Transverse colon (tissue), 4 donors: ENCODE measurements around the gene SEM1. TPM values are rescaled to one million over a fixed set of nuclear protein-coding genes. Genes with fewer than 3 reads are reported as not detected.
A peak's percentile ranks its signal among the peaks of the same experiment; 100 is the strongest.

Experiments used
- DNase-seq: peaks from one replicate; pipeline ENCODE4 v3.0.0-alpha.2; 2019
- H3K27ac ChIP-seq, 4 donors: fragments of 200-600 bp; sonication (generic); 2 replicates each; pipeline ENCODE4 v1.5.1; 2016 to 2018; ENCODE audit warnings: inconsistent platforms in 4 of 4
- H3K27me3 ChIP-seq: fragments of 200-600 bp; sonication (generic); 2 replicates; pipeline ENCODE4 v1.5.1; 2017; ENCODE audit warnings: inconsistent platforms
- H3K36me3 ChIP-seq, 4 donors: fragments of 200-600 bp; sonication (generic); 2 replicates each; pipeline ENCODE4 v1.5.1; 2017 to 2019; ENCODE audit warnings: inconsistent platforms in 4 of 4
- H3K4me1 ChIP-seq, 4 donors: fragments of 200-600 bp; sonication (generic); 2 replicates each; pipeline ENCODE4 v1.5.1; 2017 to 2020; ENCODE audit warnings: inconsistent platforms in 4 of 4
- H3K4me3 ChIP-seq, 4 donors: fragments of 200-600 bp; sonication (generic); 1 replicate in 1 of 4; 2 replicates in 3 of 4; pipeline versions ENCODE4 v1.5.1 to v1.6.1; 2017 to 2019; ENCODE audit warnings: inconsistent platforms in 4 of 4
- H3K9me3 ChIP-seq, 2 donors: fragments of 200-600 bp; sonication (generic); 2 replicates each; pipeline ENCODE4 v1.5.1; 2017 to 2019; ENCODE audit warnings: inconsistent platforms in 2 of 2
- CTCF ChIP-seq, 5 experiments: fragments of 200-600 bp in 3 of 5; fragments of 450-650 bp in 2 of 5; sonication (generic) in 3 of 5; IDR thresholded peaks; 1 replicate in 2 of 5; 2 replicates in 3 of 5; pipeline ENCODE4 v1.5.1; 2016 to 2017; ENCODE audit warnings: antibody characterized with exemption in 5 of 5, inconsistent platforms in 3 of 5, mild to moderate bottlenecking in 2 of 5, moderate library complexity in 1 of 5
- EP300 ChIP-seq: sonication (generic); formaldehyde crosslinking; IDR thresholded peaks from one replicate; pipeline ENCODE4 v1.6.1; 2017; ENCODE audit warnings: antibody characterized with exemption, low read depth
- POLR2A ChIP-seq: fragments of 450-650 bp; IDR thresholded peaks from one replicate; pipeline ENCODE4 v1.6.1; 2016; ENCODE audit warnings: antibody characterized with exemption, mild to moderate bottlenecking, moderate library complexity
- POLR2AphosphoS5 ChIP-seq, 3 donors: sonication (generic); formaldehyde crosslinking; IDR thresholded peaks; one replicate each; pipeline ENCODE4 v1.6.1; 2016; ENCODE audit warnings: antibody characterized with exemption in 3 of 3
- WGBS, 2 donors: methylation state at CpG; one replicate each; pipeline ENCODE4 v1.1.5; 2018; ENCODE audit warnings: low coverage in 1 of 2; 5-methylcytosine and 5-hydroxymethylcytosine counted together
- in situ Hi-C, 4 donors: fragments of 200-750 bp; cut with MboI; loops; one replicate each; pipeline versions ENCODE4 v1.15.0 to v1.15.1; 2017; ENCODE audit warnings: low sequenced_read_pairs in 3 of 4, low pct_ligation_motif_present in 1 of 4, low pct_unique_long_range_greater_than_20kb in 1 of 4
- intact Hi-C: fragments of 100-400 bp; cut with DNase I; formaldehyde crosslinking; loops from one replicate; pipeline ENCODE4 v1.15.1; 2023; ENCODE audit warnings: low total_unique reads
- total RNA-seq, 4 donors: library from RNA; depleted of rRNA; stranded (reverse); fragments of >200 nt; gene quantifications; one replicate each; pipeline ENCODE4 v1.1.0, GENCODE V29; 2016

SEM1 gene
- total RNA-seq, 4 donors from 2014 or later = 3.4 to 16.2 (median 15.6) TPM

DNA sequence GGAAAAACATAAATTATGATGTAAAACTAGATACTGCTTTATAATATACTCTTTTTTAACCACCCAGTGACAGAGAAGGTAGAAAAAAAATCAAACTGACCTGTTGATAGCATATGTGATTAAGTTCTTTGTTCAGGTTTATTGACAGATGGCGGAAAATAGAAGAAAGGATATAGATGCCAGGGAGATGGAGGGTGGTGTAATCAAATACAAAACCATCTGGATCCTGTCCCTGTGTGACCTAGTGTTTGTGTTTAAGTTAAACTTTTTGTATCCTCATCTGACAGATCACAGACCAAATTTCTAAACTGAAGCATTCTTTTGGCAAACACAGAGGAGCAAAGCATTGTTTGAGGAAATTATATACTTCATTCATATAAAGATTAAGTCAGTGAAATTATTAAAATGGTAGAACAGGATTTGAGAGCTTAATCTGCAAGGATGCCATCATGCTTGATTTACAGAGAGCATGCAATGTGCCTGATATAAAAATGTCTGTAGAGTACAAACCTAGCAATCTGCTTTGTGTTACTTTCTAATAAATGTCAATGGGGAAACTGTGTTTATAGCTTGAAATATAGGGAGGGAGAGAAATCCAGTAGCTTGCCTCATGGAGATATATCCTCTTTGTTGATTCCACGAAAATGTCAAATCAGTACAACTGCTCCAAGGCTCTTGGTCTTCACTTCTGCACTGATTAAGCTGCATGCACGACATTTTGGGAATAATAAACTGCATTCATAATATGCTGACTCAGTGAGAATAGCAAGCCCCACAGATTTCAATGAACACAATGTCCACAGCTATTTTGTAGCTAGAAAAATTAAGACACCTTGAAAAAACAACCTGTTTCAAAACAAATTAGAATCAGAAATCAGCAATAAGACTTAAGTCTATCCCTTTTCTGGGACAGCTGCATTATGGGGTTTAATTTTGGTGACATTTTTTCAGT lies 39.0 kb downstream of the SEM1 start:
- intact Hi-C loops = no loop called here
- in situ Hi-C loops = no loop called here
- no peaks in the 10 kb centered on the region for H3K9me3 ChIP-seq
- WGBS, 2 donors = 70 to 72% methylated on average over 3 of the region's 3 CpGs
- no peak for DNase-seq
- H3K27ac ChIP-seq = peak overlapping the region in 1 of 4 donors; percentile 0
- TF ChIP-seq EP300 (no peak), POLR2AphosphoS5 (IDR thresholded peaks at IDR 0.05) (peak in 2 of 3 donors; percentile 76 to 91)
- H3K4me3 ChIP-seq = no peak overlapping the region
- peaks cover 0 to 5% (median 0%) of the 10 kb centered on the region in 4 donors for H3K36me3 ChIP-seq
- H3K4me1 ChIP-seq = no peaks in the 10 kb centered on the region
- H3K27me3 ChIP-seq = no peaks in the 10 kb centered on the region

- in situ Hi-C loops = no loop called here
- Histone ChIP-seq H3K36me3 (peaks cover 0 to 5% (median 0%) of the 10 kb centered on the region in 4 donors), H3K9me3 (no peaks in the 10 kb centered on the region), H3K27me3 (no peaks in the 10 kb centered on the region), H3K27ac (no peak overlapping the region), H3K4me3 (no peak overlapping the region), H3K4me1 (no peaks in the 10 kb centered on the region)
- TF ChIP-seq CTCF (IDR thresholded peaks at IDR 0.05) = no peak
- intact Hi-C loops = no loop called here
- no peak for DNase-seq
These were observed 39.8 kb downstream of the SEM1 start for GRCh38 chr7:96669812-96670211.

DNA sequence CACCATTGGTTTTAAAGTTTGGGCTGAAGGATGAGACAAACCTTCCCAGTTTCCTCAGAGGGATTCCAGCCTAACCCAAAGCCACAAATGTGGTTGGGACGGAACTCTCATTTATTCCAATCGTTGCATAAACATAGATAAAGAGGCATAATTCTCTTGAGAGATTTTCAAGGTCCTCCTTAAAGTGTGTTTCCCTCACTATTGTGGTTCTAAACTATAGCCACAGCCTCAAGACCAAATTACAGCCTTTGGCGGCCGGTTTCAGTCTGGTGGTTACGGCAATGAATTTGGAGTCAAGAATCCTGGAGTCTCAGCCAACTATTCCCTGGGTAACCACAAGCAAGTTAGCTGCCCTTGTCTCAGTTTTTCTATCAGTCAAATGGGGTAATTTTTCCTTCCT lies 42.6 kb downstream of the SEM1 start:
- H3K9me3 ChIP-seq = no peaks in the 10 kb centered on the region
- no peak overlapping the region for H3K27ac ChIP-seq
- in situ Hi-C loops (no loop called here), intact Hi-C loops (no loop called here)
- H3K4me3 ChIP-seq = no peak overlapping the region
- H3K27me3 ChIP-seq = no peaks in the 10 kb centered on the region
- DNase-seq = no peak
- TF ChIP-seq POLR2AphosphoS5 (IDR thresholded peaks at IDR 0.05) (no peak), POLR2A (no peak), CTCF (IDR thresholded peaks at IDR 0.05) (no peak), EP300 (no peak)
- no peaks in the 10 kb centered on the region for H3K4me1 ChIP-seq
- WGBS, 2 donors = 92 to 96% methylated on average over 4 to 5 of the region's 5 CpGs
- H3K36me3 ChIP-seq = peaks cover 0 to 5% (median 0%) of the 10 kb centered on the region in 4 donors

GRCh38 chr7:96665689-96666088 lies 44.0 kb downstream of the SEM1 start:
- 96% methylated on average over 1 of the region's 1 CpG; no CpG with 5 or more reads in 1 of the 2 donors for WGBS, 2 donors
- in situ Hi-C loops = no loop called here

More at GRCh38 chr7:96665689-96666088, 44.0 kb downstream of the SEM1 start:
- H3K4me1 ChIP-seq = no peaks in the 10 kb centered on the region
- H3K27me3 ChIP-seq = no peaks in the 10 kb centered on the region
- TF ChIP-seq CTCF (IDR thresholded peaks at IDR 0.05) (no peak), EP300 (no peak), POLR2A (no peak), POLR2AphosphoS5 (IDR thresholded peaks at IDR 0.05) (no peak)
- intact Hi-C loops = no loop called here
- no peak overlapping the region for H3K4me3 ChIP-seq
- no peak for DNase-seq
- no peak overlapping the region for H3K27ac ChIP-seq
- H3K9me3 ChIP-seq = no peaks in the 10 kb centered on the region
- peaks cover 0 to 5% (median 0%) of the 10 kb centered on the region in 4 donors for H3K36me3 ChIP-seq
